H1 (cell line): Measurements from ENCODE around the gene KRTAP19-8. TPM values are rescaled to one million over a fixed set of nuclear protein-coding genes. Genes with fewer than 3 reads are reported as not detected.

ENCODE experiments used
- CTCF ChIA-PET: fragments of 300-600 bp; sonication (Branson Sonifier 250); formaldehyde crosslinking; loops from one replicate; lab custom pipeline; 2021; ENCODE audit not compliant: partially characterized antibody; lab: Charles Lee
- POLR2A ChIA-PET: fragments of 300-600 bp; sonication (Branson Sonifier 250); formaldehyde crosslinking; loops from one replicate; lab custom pipeline; 2021; ENCODE audit warnings: inconsistent platforms; ENCODE audit not compliant: partially characterized antibody; lab: Charles Lee
- DNase-seq, 2 experiments: peaks; one replicate each; pipeline versions ENCODE4 v3.0.0 to v3.0.0-alpha.2; 2010 to 2022; ENCODE audit warnings: low spot score in 2 of 2, low read depth in 1 of 2, mixed read lengths in 1 of 2
- FAIRE-seq: peaks from 2 replicates; lab custom pipeline; 2011; peaks lifted over from hg19 to GRCh38; lab: Jason Lieb, UNC
- H2AFZ ChIP-seq: 2 replicates; pipeline ENCODE4 v1.8.1; 2012; ENCODE audit warnings: low read length, inconsistent platforms
- H2AK5ac ChIP-seq: 2 replicates; pipeline ENCODE4 v1.6.1; 2013; ENCODE audit warnings: low read depth, low read length
- H2BK120ac ChIP-seq: replicated peaks from 2 replicates; pipeline ENCODE3; 2013; ENCODE audit warnings: low read depth, low read length, inconsistent platforms
- H2BK12ac ChIP-seq: 2 replicates; pipeline ENCODE4 v1.6.1; 2013; ENCODE audit warnings: low read depth, low read length
- H2BK15ac ChIP-seq: 2 replicates; pipeline ENCODE4 v1.6.1; 2013; ENCODE audit warnings: low read length
- H2BK20ac ChIP-seq: 2 replicates; pipeline ENCODE4 v1.6.1; 2013; ENCODE audit warnings: low read length
- H2BK5ac ChIP-seq: 2 replicates; pipeline ENCODE4 v1.6.1; 2013; ENCODE audit warnings: low read depth, low read length
- H3K14ac ChIP-seq: 2 replicates; pipeline ENCODE4 v1.6.1; 2013; ENCODE audit warnings: inconsistent platforms; ENCODE audit not compliant: insufficient read length
- H3K18ac ChIP-seq: 2 replicates; pipeline ENCODE4 v1.6.1; 2013; ENCODE audit warnings: low read length; ENCODE audit errors: extremely low read depth
- H3K23ac ChIP-seq: 2 replicates; pipeline ENCODE4 v1.6.1; 2013; ENCODE audit warnings: inconsistent platforms; ENCODE audit not compliant: insufficient read length
- H3K23me2 ChIP-seq: 2 replicates; pipeline ENCODE4 v1.6.1; 2013; ENCODE audit warnings: low read depth, low read length
- H3K27ac ChIP-seq: 2 replicates; pipeline ENCODE4 v1.6.1; 2011; ENCODE audit warnings: low read depth, low read length, inconsistent platforms
- H3K27me3 ChIP-seq, 4 experiments: replicated peaks in 1 of 4; 1 replicate in 1 of 4; 2 replicates in 3 of 4; pipeline versions ENCODE4 v1.6.1 to v1.8.1; 2011 to 2013; ENCODE audit warnings: low read length in 3 of 4, mild to moderate bottlenecking in 3 of 4, inconsistent platforms in 2 of 4, mixed read lengths in 2 of 4, moderate library complexity in 1 of 4; ENCODE audit not compliant: control insufficient read depth in 3 of 4, insufficient read depth in 3 of 4; ENCODE audit errors: extremely low read depth in 1 of 4
- H3K36me3 ChIP-seq, 4 experiments: 2 replicates each; pipeline versions ENCODE4 v1.6.1 to v1.8.1; 2011 to 2013; ENCODE audit warnings: mild to moderate bottlenecking in 4 of 4, low read length in 3 of 4, moderate library complexity in 2 of 4, control low read depth in 1 of 4, inconsistent platforms in 1 of 4; ENCODE audit not compliant: insufficient read depth in 4 of 4, control insufficient read depth in 2 of 4
- H3K4ac ChIP-seq: replicated peaks from 2 replicates; pipeline ENCODE3; 2013; ENCODE audit warnings: low read length, low read depth, mixed read lengths, inconsistent platforms; ENCODE audit not compliant: insufficient read length
- H3K4me1 ChIP-seq, 4 experiments: replicated peaks in 1 of 4; 1 replicate in 1 of 4; 2 replicates in 3 of 4; pipeline versions ENCODE4 v1.6.1 to v1.8.1; 2011 to 2013; ENCODE audit warnings: low read length in 3 of 4, inconsistent platforms in 2 of 4, mixed read lengths in 1 of 4; ENCODE audit not compliant: insufficient read depth in 4 of 4, control insufficient read depth in 3 of 4
- H3K4me2 ChIP-seq, 2 experiments: 2 replicates each; pipeline versions ENCODE4 v1.6.1 to v1.8.1; 2011 to 2013; ENCODE audit warnings: low read depth in 2 of 2, low read length in 2 of 2, control low read depth in 1 of 2, inconsistent platforms in 1 of 2, mild to moderate bottlenecking in 1 of 2; ENCODE audit not compliant: insufficient read depth in 1 of 2
- H3K4me3 ChIP-seq, 4 experiments: fragments of 200-600, 300-600 bp in 1 of 4; sonication (generic), shearing (Covaris generic), sonication (Bioruptor Twin) in 1 of 4; 2 replicates each; pipeline versions ENCODE4 v1.5.1 to v1.8.1; 2011 to 2016; ENCODE audit warnings: low read length in 4 of 4, low read depth in 3 of 4, control low read depth in 2 of 4, inconsistent platforms in 2 of 4, mild to moderate bottlenecking in 2 of 4, mixed read lengths in 1 of 4, moderate library complexity in 1 of 4; ENCODE audit not compliant: insufficient read depth in 2 of 4; ENCODE audit errors: extremely low read depth in 1 of 4
- H3K56ac ChIP-seq: replicated peaks from 2 replicates; pipeline ENCODE3; 2013; ENCODE audit warnings: low read depth, mild to moderate bottlenecking, mixed read lengths, low read length, inconsistent platforms; ENCODE audit not compliant: insufficient read length
- H3K79me1 ChIP-seq: 2 replicates; pipeline ENCODE4 v1.6.1; 2013; ENCODE audit warnings: low read depth, low read length, control low read depth
- H3K79me2 ChIP-seq, 2 experiments: 2 replicates each; pipeline versions ENCODE4 v1.6.1 to v1.8.1; 2012 to 2013; ENCODE audit warnings: low read length in 2 of 2, mild to moderate bottlenecking in 2 of 2, inconsistent platforms in 1 of 2; ENCODE audit not compliant: insufficient read depth in 2 of 2, control insufficient read depth in 1 of 2
- H3K9ac ChIP-seq, 4 experiments: replicated peaks in 1 of 4; 1 replicate in 1 of 4; 2 replicates in 3 of 4; pipeline versions ENCODE4 v1.6.1 to v1.8.1; 2011 to 2013; ENCODE audit warnings: low read depth in 3 of 4, low read length in 3 of 4, control low read depth in 2 of 4, mild to moderate bottlenecking in 2 of 4, moderate library complexity in 2 of 4, inconsistent platforms in 1 of 4; ENCODE audit errors: extremely low read depth in 1 of 4
- H3K9me3 ChIP-seq, 2 experiments: 2 replicates each; pipeline versions ENCODE4 v1.6.1 to v1.8.1; 2012 to 2013; ENCODE audit warnings: mild to moderate bottlenecking in 2 of 2, moderate library complexity in 2 of 2, control low read depth in 1 of 2, inconsistent platforms in 1 of 2, low read depth in 1 of 2, low read length in 1 of 2, mixed read lengths in 1 of 2; ENCODE audit not compliant: insufficient read depth in 2 of 2
- H4K20me1 ChIP-seq, 2 experiments: replicated peaks in 1 of 2; 2 replicates each; pipeline versions ENCODE3 to v1.8.1; 2011 to 2013; ENCODE audit warnings: inconsistent platforms in 2 of 2, low read length in 2 of 2, mild to moderate bottlenecking in 1 of 2; ENCODE audit not compliant: insufficient read depth in 2 of 2, control insufficient read depth in 1 of 2
- H4K5ac ChIP-seq: 2 replicates; pipeline ENCODE4 v1.6.1; 2013; ENCODE audit warnings: low read length, low read depth, mixed read lengths, inconsistent platforms; ENCODE audit not compliant: insufficient read length
- H4K8ac ChIP-seq: 2 replicates; pipeline ENCODE4 v1.8.0; 2013; ENCODE audit warnings: mild to moderate bottlenecking, moderate library complexity, low read length, inconsistent platforms; ENCODE audit not compliant: insufficient read depth; ENCODE audit errors: extremely low read depth
- H4K91ac ChIP-seq: replicated peaks from 2 replicates; pipeline ENCODE3; 2013; ENCODE audit warnings: low read length, mixed read lengths, inconsistent platforms; ENCODE audit not compliant: insufficient read length
- CHD1 ChIP-seq: IDR thresholded peaks from 2 replicates; pipeline ENCODE4 v1.6.1; 2012; ENCODE audit warnings: low read depth, low read length, improper control_type of control experiment
- EGR1 ChIP-seq: IDR thresholded peaks from 2 replicates; pipeline ENCODE4 v1.6.1; 2011; ENCODE audit warnings: low read depth, low read length, borderline replicate concordance
- EP300 ChIP-seq, 2 experiments: IDR thresholded peaks; 1 replicate in 1 of 2; 2 replicates in 1 of 2; pipeline ENCODE4 v1.6.1; 2011 to 2012; ENCODE audit warnings: low read depth in 2 of 2, low read length in 2 of 2, mild to moderate bottlenecking in 2 of 2, borderline replicate concordance in 1 of 2, inconsistent platforms in 1 of 2, moderate library complexity in 1 of 2
- JUND ChIP-seq: IDR thresholded peaks from 2 replicates; pipeline ENCODE4 v1.6.1; 2011; ENCODE audit warnings: mild to moderate bottlenecking, improper control_type of control experiment, low read length
- NANOG ChIP-seq: IDR thresholded peaks from 2 replicates; pipeline ENCODE4 v1.6.1; 2011; ENCODE audit warnings: low read length, low read depth, mild to moderate bottlenecking, inconsistent platforms; ENCODE audit not compliant: insufficient read depth, poor library complexity, severe bottlenecking
- NRF1 ChIP-seq: IDR thresholded peaks from 2 replicates; pipeline ENCODE4 v1.6.1; 2011; ENCODE audit warnings: mild to moderate bottlenecking, low read depth, low read length, improper control_type of control experiment
- PHF8 ChIP-seq: fragments of 200-600 bp; sonication (generic); conservative IDR thresholded peaks from 2 replicates; pipeline ENCODE4 v1.7.1; 2012; ENCODE audit warnings: low read depth, mild to moderate bottlenecking, inconsistent platforms, low read length, moderate library complexity
- RAD21 ChIP-seq, 2 experiments: IDR thresholded peaks in 1 of 2; conservative IDR thresholded peaks in 1 of 2; 2 replicates each; pipeline ENCODE4 v1.6.1; 2011; ENCODE audit warnings: low read depth in 2 of 2, low read length in 2 of 2, improper control_type of control experiment in 1 of 2, inconsistent platforms in 1 of 2, mild to moderate bottlenecking in 1 of 2, moderate library complexity in 1 of 2
- RXRA ChIP-seq: IDR thresholded peaks from 2 replicates; pipeline ENCODE4 v1.6.1; 2011; ENCODE audit warnings: low read depth, mild to moderate bottlenecking, low read length, moderate library complexity; ENCODE audit not compliant: insufficient read depth
- SAP30 ChIP-seq: fragments of 300-600 bp; sonication (generic); IDR thresholded peaks from 2 replicates; pipeline ENCODE4 v1.7.1; 2012; ENCODE audit warnings: low read length, moderate library complexity, mild to moderate bottlenecking, inconsistent platforms; ENCODE audit not compliant: insufficient read depth, insufficient replicate concordance
- SP1 ChIP-seq: IDR thresholded peaks from 2 replicates; pipeline ENCODE4 v1.6.1; 2011; ENCODE audit warnings: low read depth, low read length
- TEAD4 ChIP-seq: IDR thresholded peaks from 2 replicates; pipeline ENCODE4 v1.6.1; 2012; ENCODE audit warnings: low read depth, low read length, inconsistent platforms, mixed read lengths
- ZNF274 ChIP-seq: IDR thresholded peaks from 2 replicates; pipeline ENCODE4 v1.7.0; 2012; ENCODE audit warnings: low read length, borderline replicate concordance; ENCODE audit errors: extremely low read depth
- WGBS, 2 experiments: shearing (Covaris generic) in 1 of 2; methylation state at CpG; one replicate each; pipeline versions ENCODE4 v1.1.6 to v1.1.7; 2013 to 2015; ENCODE audit warnings: low lambda C conversion rate in 2 of 2, mixed read lengths in 2 of 2, inconsistent platforms in 1 of 2, low coverage in 1 of 2, missing lambda C conversion rate in 1 of 2; ENCODE audit not compliant: insufficient replicate concordance in 2 of 2, insufficient coverage in 1 of 2, insufficient read length in 1 of 2; ENCODE audit errors: extremely low coverage in 1 of 2, missing lambda C conversion rate in 1 of 2; 5-methylcytosine and 5-hydroxymethylcytosine counted together
- polyA plus RNA-seq, 7 experiments: library from polyadenylated mRNA; depleted of rRNA in 3 of 7; stranded (reverse) in 5 of 7; unstranded in 2 of 7; fragments of >200 nt in 5 of 7; fragments of 200-250 nt in 2 of 7; gene quantifications; 1 replicate in 5 of 7; 2 replicates in 1 of 7; 4 replicates in 1 of 7; pipeline versions ENCODE4 v1.2.1 to v1.2.3, GENCODE V29; 2011 to 2013; ENCODE audit warnings: missing spikeins in 2 of 7, mixed read lengths in 2 of 7
- total RNA-seq: library from RNA; stranded (reverse); fragmentation: NEBNext Ultra II Directional; extraction: Animal tissue kit (Norgen Biotek cat#: 25700); gene quantifications from 2 replicates; pipeline ENCODE4 v1.2.1, GENCODE V29; 2021

KRTAP19-8 gene
- total and polyA plus RNA-seq, 2 of the 8 experiments (the other 6 are each of a cell fraction or from before 2014, with no cell fraction given) = not detected

- Histone ChIP-seq H3K56ac (no peak overlapping the region), H3K27me3 (no peaks in the 10 kb centered on the region), H3K27ac (no peak overlapping the region), H3K9me3 (no peaks in the 10 kb centered on the region), H3K79me1 (no peaks in the 10 kb centered on the region), H4K8ac (no peak overlapping the region), H3K4me2 (no peak overlapping the region), H3K4me3 (no peak overlapping the region), H3K14ac (no peak overlapping the region), H2AFZ (no peak overlapping the region), H2AK5ac (no peak overlapping the region), H4K5ac (no peak overlapping the region), H3K79me2 (no peaks in the 10 kb centered on the region), H3K23me2 (no peaks in the 10 kb centered on the region), H2BK120ac (no peak overlapping the region), H2BK20ac (no peak overlapping the region), H2BK12ac (no peak overlapping the region; the same call in 1 of the 2 replicates), H3K4ac (no peak overlapping the region), H3K4me1 (no peaks in the 10 kb centered on the region), H3K23ac (no peak overlapping the region), H3K36me3 (no peaks in the 10 kb centered on the region), H3K18ac (no peak overlapping the region), H4K91ac (no peak overlapping the region), H3K9ac (no peak overlapping the region), H2BK15ac (no peak overlapping the region), H2BK5ac (no peak overlapping the region), H4K20me1 (no peaks in the 10 kb centered on the region)
- FAIRE-seq (no peak), DNase-seq (no peak)
- CTCF ChIA-PET = no interaction called here
- 80% methylated on average over 5 of the region's 5 CpGs; no CpG with 5 or more reads in 1 of the 2 experiments for WGBS, 2 experiments
- POLR2A ChIA-PET = no interaction called here
- no peak for TF ChIP-seq NANOG
- TF ChIP-seq SAP30 = no peak
- TF ChIP-seq EP300 (IDR thresholded peaks at IDR 0.05; ENCODE audit: borderline replicate concordance in 1 of 2, low read depth in 2 of 2, low read length in 2 of 2) = no peak
- TF ChIP-seq RXRA = no peak
- no peak for TF ChIP-seq SP1
- TF ChIP-seq NRF1 = no peak
- TF ChIP-seq EGR1 = no peak
- TF ChIP-seq PHF8 = no peak
- no peak for TF ChIP-seq ZNF274
- TF ChIP-seq CHD1 = no peak
- TF ChIP-seq JUND = no peak
- TF ChIP-seq TEAD4 = no peak
- TF ChIP-seq RAD21 (IDR thresholded peaks at IDR 0.05 in 1 of 2, conservative IDR thresholded peaks at IDR 0.05 in 1 of 2; ENCODE audit: low read depth in 2 of 2, low read length in 2 of 2) = no peak
Observed at GRCh38 chr21:30990514-30991262, 47.6 kb downstream of the KRTAP19-8 start.
